HG02623 (cell line): ENCODE measurements around the gene CYFIP1.

Experiments used
- ATAC-seq: cut with Tn5 transposase; IDR thresholded peaks from one replicate; pipeline ENCODE4 v1.9.1; 2021; ENCODE audit warnings: moderate library complexity; ENCODE audit not compliant: unreplicated experiment

CYFIP1 gene

DNA sequence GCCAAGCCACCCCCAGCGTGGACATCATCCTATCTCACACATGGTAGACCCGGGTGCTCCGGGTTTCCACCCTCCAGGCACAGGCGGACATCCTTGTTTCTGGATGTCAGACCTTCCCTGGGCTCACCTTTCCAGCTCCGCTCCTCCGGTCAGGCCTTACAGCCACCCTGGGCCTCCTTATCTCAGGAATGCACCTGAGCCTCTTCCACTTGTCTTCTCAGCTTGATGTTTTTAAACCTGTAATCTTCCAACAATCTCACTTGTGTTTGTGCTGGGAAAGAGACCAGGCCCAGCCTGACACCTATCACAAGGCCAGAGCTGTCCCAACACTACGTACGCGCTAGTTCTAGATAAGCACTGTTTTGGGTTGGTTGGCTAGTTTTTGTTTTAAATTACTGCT, 87.8 kb downstream of the CYFIP1 start:
- no peak for ATAC-seq

DNA sequence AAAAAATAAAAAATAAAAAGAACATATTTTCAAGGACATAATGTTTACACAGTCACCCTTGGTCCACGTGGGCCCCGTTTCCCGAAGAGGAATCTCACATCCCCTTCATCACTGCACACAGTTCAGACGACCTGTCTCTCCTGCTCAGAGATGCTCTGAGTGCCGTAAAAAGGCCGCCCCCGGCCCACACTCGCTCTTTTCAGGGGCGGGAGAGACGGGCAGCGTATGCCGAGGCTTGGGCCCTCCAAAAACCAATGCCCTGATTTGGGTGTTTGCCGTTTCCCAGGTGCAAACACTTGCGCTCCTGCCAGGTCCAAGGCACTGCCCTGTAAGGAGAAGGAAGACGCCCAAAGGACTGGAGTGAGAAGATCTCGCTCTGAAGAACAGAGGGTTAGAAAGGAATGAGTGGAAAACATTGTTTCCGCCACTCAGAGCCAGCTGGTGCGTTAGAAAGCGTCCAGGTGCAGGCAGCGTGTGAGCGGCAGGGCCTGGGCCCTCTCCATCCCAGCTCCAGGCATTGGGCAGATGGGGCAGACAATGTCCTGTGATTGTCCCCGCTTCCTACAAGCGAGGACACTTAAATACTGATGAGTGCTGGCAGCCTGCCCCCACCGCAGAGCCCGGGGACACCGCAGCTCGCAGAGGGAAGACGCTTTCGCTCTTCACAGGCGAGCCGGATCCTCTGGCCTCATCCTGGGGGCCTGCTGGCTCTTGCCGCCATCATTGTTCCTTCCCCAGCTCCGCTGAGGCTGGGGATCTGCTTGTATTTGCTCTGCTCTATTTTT, 88.5 kb downstream of the CYFIP1 start:
- no peak for ATAC-seq

DNA sequence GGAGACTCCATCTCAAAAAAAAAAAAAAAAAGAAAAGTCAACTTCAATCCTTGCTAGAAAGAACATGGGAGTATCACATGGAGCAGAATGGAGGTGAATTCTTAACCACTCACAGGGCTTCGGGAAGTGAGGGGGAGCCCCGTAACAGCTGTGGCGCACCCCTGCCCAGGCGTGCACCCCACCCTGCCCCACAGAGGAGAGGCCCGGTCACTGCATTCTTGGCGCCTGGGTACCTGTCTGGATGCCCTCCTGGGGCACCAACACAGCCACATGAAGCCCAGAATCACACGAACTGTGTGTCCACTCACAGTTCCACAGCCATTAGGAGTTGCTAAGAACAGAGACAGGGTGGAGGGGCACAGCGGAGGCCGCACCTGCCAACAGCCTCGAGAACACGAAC, 89.9 kb downstream of the CYFIP1 start:
- ATAC-seq: no peak

DNA sequence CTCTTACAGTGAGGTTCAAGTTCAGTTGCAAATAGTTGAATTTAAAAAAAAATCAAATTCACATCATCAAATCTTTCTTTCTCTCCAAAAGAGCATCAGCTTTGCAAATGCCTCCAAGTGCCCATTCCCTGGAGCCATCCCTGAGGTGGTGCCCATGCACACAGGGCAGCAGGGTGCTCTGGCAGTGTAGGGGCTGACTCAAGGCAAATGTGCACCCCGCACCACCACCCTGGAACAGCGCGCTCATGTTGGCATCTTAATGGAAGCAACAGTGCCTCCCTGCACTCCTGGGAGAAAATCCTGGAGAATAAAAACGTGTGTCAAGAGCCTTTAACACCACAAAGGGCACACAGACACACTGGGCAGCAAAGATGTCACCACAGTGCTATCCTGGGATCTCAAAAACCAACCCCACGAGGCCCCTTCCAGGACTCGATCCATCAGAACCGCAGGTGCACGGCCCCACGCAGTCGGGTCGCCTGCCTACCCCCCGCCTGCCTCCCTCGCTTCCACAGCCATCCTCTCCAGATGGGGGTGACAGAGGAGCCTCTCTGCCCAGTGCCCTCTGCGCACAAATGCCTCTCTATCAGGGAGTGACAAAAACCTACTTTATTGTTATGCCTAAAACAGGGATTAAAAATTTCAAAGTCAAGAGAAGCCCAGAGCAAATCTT, 90.9 kb downstream of the CYFIP1 start:
- no peak for ATAC-seq

DNA sequence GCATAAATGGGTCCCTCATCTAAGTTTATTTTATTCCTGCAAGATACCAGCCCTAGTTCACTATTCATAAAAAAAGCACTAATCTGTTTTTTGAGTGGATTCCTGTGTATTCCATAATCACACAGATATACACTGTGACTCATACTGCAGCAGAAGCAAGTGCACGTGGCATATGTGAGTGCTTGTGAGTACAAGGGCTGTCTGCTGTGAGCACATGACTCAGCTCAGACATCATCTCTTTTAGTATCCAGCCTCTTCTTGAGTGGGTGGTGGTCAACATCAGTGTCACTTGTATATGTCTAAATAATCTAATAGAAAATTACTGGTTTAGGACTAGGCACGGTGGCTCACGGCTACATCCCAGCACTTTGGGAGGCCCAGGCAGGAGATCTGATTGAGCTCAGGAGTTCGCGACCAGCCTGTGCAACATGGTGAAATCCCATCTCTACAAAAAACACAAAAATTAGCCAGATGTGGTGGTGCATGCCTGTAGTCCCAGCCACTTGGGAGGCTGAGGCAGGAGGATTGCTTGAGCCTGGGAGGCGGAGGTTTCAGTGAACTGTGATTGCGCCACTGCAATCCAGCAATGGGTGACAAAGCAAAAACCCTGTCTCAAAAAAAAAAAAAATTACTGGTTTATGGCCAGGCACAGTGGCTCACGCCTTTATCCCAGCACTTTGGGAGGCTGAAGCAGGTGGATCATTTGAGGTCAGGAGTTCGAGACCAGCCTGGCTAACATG, 91.9 kb downstream of the CYFIP1 start:
- no peak for ATAC-seq

DNA sequence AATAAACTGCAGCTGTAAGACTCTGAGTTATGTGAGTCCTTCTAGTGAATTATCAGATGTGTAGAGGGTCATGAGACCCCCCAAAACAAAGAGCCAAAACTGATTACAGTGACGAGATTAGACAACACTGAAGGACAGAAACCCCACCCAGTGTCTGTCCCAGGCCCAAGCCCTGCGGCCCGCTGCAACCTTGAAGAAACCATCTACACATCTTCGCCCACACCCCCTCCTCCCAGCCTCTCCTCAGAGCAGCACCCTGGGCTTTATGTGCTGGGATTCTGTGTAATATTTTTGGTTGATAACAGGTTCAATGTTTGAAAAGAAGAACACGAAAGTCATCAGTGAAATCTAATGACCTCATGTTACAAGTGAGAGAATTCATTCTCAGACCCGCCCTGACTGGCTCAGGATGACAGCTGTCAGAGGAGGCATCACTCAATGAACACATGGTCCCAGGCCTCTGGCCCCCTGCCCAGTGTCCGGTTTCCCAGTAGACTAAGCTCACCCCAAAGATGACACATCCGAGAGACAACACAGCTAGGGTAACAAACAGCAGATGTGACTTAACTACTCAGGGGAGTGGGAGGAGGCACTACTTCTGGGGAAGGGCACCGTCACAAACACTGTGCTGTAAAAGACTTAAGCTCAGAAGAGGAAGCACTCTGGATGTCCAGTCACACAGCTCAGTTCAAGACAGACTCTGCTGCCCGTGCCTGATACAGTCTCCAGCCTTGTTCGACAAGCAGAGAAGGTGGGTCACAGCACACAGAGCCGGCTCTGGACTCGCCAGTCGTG, 92.8 kb downstream of the CYFIP1 start:
- no peak for ATAC-seq

DNA sequence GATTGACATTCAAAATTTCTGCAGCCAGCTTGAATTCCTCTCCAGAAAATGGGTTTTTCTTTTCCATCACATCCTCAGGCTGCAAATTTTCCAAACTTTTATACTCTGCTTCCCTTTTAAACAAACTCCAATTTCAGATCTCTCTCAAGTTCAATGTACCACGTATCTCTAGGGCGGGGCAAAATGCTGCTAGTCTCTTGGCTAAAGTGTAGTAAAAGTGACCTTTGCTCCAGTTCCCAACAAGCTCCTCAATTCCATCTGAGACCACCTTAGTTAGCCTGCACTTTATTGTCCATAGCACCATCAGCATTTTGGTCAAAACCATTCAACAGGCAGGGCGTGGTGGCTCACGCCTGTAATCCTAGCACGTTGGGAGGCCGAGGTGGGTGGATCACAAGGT, 95.0 kb downstream of the CYFIP1 start:
- no peak for ATAC-seq

DNA sequence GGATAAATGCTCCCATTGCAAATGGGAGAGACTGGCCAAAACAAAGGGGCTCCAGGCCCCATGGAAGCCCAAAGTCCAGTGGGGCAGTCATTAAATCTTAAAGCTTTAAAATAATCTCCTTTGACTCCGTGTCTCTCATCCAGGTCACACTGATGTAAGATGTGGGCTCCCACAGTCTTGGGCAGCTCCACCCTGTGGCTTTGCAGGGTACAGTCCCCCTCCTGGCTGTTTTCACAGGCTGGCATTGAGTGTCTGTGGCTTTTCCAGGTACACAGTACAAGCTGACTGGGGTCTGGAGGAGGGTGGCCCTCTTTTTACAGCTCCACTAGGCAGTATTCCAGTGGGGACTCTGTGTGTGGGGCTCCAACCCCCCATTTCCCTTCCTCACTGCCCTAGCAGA, 95.8 kb downstream of the CYFIP1 start:
- ATAC-seq: no peak

DNA sequence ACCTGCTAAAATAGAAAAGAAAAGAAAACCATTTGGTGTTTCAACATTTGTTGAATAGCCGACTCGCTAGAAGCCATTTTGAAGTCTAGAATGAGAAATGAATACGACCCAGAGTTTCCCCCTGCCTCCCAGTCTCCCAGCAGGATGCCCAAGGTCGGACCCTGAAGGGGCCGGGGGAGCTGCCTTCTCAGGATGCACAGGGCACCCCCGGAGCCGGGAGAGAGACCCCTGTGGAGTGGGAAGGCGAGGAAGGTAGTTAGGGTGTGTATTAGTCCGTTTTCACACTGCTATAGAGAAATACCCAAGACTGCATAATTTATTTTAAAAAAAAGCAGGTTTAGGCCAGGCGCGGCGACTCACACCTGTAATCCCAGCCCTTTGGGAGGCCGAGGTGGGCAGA, 97.0 kb downstream of the CYFIP1 start:
- ATAC-seq: no peak

DNA sequence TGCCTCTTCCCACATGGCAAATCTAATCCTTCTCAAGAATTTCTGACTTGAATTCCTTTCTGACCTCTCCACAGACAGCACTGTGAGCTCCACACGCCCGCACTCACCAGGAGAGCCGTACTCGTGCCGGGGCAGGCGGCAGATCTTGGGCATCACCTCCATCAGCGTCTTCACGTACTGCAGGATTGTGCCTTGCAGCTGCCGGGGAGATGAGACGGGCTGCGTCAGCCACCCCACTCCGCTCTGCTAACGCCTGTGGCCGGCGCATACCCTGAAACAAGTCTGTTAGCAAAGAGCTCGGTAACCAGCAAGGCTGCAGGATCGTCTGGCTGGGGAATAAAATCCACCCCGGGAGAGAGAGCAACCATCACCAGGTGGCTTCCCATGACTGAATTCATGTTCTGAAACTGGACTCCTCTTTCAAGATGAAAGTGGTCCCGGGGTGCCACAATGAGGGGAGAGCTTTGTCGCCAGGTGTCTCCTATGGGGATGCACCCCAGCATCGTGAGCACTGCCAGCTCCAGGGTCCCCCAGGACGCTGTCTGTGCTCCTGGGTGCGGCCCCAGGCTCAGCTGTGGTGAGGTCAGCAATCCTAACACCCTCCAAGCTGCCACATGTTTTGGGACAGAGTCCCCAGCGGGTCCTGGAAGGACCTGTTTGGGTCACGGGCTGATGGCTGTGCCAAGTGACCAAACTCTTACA, 98.3 kb downstream of the CYFIP1 start:
- ATAC-seq: no peak

DNA sequence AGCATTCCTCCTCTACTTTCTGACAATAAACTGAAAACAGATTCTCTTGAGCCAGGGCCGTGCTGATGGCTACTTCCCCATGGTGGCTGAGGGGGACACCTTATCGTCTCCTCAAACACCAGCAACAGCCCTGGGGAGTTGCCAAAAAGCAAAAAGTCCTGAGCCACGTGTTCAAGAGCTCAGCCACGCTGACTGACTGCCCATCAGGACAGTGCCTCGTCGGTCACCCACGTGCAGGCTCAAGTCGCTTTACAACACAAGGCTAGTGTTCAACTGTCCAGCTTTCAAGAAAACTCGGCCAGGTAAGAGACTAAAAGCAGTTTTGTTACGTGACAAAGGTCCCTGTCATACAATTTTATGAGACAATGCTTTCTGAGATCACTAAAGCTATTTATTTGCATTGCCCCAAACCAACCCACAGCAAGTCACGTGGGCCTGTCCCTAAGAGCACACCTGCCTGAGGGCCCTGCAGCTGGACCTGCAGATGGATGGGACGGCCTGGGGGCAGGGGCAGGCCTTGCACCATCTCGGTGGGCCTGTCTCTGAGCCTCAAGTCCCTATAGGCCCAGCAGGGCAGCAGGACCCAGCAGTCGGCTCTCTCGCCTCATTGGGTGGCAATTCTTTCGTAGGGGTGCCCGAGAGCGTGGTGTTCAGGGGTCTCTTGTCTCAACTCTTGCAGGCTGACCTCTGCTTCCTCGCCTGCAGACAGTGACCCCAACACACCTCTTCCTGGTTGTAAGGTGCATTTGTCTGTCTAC, 99.0 kb downstream of the CYFIP1 start:
- ATAC-seq: no peak

DNA sequence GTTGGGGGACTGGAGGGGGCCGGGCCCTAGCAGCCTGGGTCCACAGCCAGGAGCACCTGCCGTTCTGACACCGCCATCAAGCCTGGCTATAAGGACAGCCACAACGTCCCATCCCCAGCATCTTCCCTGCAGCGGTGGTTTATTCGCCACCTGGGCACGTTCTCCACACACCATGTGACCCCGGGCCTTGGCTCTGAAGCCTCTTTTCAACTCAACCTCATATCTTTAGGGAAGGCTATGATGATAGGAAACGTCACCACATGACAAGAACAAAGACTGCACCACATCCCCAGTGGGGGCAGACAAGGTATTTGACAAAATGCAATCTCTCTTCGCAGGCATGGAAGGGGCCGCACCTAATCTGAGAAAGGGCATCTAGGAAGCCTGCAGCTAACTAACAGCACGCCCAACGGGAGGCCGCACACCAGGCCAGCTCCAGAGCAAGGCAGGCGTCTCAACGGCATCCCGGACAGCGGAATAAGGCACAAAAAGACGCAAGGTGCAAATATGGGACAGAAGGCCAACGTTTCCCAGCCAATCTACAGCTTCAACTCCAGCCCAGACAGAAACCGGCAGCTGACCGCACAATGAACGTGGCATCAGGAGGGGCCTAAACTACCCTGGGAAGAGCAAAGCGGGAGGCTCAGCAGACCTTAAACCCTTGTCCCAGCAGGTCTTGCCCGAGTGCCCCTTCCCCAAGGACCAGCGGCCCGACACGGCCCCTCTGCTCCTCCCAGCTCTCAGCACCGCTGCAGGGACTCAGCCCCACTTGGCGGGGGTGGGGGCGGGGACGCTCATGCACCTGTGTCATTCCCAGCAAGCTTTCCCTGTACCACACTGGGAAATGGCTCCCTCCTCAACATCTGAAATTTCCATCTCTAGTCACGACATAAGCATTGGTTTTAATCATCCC, 99.8 kb downstream of the CYFIP1 start:
- ATAC-seq: no peak

DNA sequence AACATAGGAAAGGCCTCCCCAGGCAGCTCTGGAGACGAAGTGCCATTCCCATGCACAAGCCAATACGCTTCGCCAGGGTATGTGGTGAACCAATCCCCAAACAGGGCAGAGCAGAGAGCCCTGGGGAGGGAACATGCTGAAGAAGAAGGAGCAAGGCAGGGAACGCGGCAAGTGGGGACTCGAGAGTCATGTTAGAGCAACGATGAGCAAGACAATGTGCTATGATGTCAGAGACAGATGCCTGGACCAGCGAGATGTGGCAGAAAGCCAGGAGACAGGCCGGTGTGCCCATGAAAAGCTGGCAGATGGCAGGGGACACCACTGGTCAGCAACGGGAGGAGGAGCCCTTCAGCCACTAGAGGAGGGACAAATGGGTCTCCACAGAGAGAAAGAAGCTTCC, 102.1 kb downstream of the CYFIP1 start:
- ATAC-seq: no peak

DNA sequence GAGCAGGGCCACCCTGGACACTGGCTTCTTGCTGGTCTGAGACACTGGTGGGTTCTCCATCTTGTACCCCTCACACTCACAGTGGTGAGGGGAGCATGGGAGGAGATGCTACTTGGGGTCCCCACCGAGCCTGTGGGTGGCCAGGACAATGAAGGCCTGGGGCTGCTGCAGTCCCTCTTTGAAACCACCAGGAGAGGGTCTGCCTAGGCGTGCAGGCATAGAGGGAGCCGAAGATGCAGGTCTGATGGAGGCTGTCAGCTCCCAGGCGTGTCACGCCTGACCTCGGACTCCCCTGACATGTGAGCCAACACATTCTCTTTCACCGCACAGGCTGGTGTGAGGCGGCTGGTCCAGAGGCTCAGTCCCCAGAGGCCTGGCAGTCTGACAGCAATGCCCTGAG, 102.6 kb downstream of the CYFIP1 start:
- no peak for ATAC-seq

DNA sequence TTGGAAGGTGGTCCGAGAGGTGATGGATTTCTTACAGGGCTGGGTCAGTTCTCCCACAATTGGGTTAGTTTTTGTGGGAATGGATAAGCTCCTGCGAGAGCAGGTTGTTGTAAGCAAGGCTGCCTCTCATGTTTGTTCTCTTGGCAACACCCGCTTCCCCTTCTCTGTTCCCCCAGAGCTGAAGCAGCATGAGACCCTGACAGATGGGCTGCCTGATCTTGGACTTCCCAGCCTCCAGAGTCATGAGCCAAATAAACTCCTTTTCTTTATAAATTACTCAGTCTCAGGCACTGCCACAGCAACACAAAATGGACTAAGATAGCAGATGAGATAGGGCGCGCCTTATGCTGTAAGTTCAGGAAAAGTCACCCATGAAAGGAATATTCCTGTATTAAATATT, 103.1 kb downstream of the CYFIP1 start:
- no peak for ATAC-seq

DNA sequence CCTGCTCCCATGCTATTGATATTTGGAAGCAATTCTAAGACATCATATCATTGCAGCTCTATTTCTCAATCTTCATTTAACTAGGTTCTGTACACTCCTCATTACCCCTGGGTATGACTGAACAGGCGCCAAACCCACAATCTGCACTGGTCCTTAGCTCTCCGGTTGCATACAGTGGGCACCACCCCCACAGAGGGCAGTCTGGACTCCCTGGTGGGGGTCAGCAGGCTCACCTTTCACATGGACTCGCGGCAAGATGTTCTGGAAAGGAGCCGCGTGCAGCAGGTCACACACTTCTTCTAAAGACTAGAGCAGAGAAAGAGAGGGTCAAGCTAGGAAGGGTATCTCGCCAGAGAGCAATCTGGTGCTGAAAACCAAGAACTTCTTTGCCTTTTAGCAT, 105.2 kb downstream of the CYFIP1 start:
- no peak for ATAC-seq

DNA sequence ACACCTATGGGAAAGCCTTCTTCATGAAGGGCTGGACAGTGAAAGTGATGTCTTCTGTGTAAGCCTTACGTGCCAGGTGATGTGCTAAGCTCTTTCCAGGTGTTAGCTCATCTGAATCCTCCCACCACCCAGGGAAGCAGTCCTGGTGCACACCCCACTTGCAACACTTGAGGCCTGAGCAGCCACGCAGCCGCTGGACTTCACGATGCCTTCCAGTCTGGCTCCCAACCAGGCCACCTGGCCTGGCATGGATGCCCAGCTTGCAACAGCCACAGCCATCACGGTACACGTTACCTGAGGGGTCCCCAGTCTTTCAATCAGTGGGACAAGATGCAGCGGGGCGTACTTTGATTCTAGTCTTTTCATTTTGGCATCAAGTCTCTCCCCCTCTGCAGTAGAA, 105.9 kb downstream of the CYFIP1 start:
- no peak for ATAC-seq

DNA sequence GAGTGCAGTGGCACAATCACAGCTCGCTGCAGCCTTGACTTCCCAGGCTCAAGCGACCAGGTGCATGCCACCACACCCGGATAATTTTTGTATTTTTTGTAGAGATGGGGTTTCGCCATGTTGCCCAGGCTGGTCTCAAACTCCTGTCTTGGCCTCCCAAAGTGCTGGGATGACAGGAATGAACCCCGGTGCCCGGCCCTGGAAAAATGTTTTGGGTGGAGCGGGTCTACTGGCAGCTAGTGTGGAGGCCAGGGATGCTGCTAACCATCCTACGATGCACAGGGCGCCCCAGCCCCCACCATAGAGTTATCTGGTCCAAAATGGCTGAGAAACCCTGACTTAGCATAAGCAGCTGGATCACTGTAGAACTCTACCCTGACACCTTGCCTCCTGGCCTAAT, 106.3 kb downstream of the CYFIP1 start:
- ATAC-seq: no peak
